Renal cortex interstitium (tissue), 11 donors: ENCODE results near the gene OR13A1. TPM values are rescaled to one million over a fixed set of nuclear protein-coding genes. Genes with fewer than 3 reads are reported as not detected.

Experiments
- DNase-seq, 11 donors: peaks; one replicate each; pipeline ENCODE4 v3.0.0-alpha.2; 2013; ENCODE audit warnings: low read depth in 9 of 11, low spot score in 4 of 11; ENCODE audit errors: extremely low read depth in 1 of 11
- polyA plus RNA-seq, 3 donors: library from polyadenylated mRNA; unstranded; fragments of 120-200 nt; gene quantifications; one replicate each; pipeline ENCODE4 v1.2.1, GENCODE V29; 2013; ENCODE audit not compliant: insufficient read length in 3 of 3

Gene OR13A1
- polyA plus RNA-seq, 3 donors = 0.04 to 0.15 TPM; not detected in 1

DNA sequence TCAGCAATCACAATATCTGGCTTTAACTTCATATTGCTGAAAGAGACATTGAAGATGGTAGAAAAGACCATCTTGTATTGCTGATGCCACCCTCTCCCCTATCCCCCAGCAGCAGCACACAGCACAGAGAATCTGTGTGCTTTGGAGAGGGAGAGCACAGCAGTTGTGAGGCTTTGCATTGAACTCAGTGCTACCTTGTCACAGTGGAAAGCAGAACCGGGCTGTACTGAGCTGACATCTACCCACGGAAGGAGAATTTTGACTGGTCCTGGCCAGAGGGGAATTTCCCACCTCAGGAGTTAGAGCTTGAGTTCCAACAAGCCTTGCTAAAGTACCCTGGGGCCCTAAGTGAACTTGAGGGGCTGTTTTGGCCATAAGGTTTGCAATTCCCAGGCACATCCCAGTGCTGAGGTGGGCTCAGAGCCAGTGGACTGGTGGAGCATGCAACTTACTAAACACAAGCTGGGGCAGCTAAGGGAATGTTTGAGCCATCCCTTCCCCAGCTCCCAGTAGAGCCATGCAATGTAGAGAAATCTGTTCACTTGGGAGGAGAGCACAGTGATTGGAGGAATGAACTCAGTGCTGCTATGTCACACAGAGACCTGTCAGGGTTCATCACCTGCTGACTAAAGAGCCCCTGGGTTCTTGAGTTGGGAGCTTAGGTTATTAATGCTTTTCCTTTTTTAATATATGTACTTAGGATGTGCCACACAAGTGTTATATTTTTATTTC is 62.1 kb downstream of the OR13A1 start:
- no peak for DNase-seq

Other genes starting within 250 kb of the OR13A1 start
- gene ALOX5, start 58.6 kb upstream of the OR13A1 start, polyA plus RNA-seq = 1 to 10 TPM; 3.0 to 4.1 (median 3.5) TPM